Adipocyte (in vitro differentiated cells): ENCODE measurements around the gene CIROP.

Source experiments
- DNase-seq: peaks from one replicate; pipeline ENCODE4 v3.0.0-alpha.2; 2015; ENCODE audit warnings: low read depth
- H3K27me3 ChIP-seq: replicated peaks from 2 replicates; pipeline ENCODE4 v1.7.0; 2013; ENCODE audit warnings: mild to moderate bottlenecking, low read length, moderate library complexity; ENCODE audit not compliant: control insufficient read depth, insufficient read depth
- H3K36me3 ChIP-seq: 2 replicates; pipeline ENCODE4 v1.7.0; 2013; ENCODE audit warnings: low read length, mild to moderate bottlenecking, moderate library complexity; ENCODE audit not compliant: control insufficient read depth, insufficient read depth, severe bottlenecking
- H3K4me1 ChIP-seq: 2 replicates; pipeline ENCODE4 v1.7.0; 2013; ENCODE audit warnings: mild to moderate bottlenecking, low read length, moderate library complexity; ENCODE audit not compliant: control insufficient read depth, insufficient read depth
- H3K4me3 ChIP-seq: 2 replicates; pipeline ENCODE4 v1.7.0; 2013; ENCODE audit warnings: mild to moderate bottlenecking, low read length, moderate library complexity
- H3K9ac ChIP-seq: 2 replicates; pipeline ENCODE4 v1.7.0; 2013; ENCODE audit warnings: mild to moderate bottlenecking, low read length, moderate library complexity
- H3K9me3 ChIP-seq: 2 replicates; pipeline ENCODE4 v1.7.0; 2013; ENCODE audit warnings: mild to moderate bottlenecking, low read length, moderate library complexity; ENCODE audit not compliant: control insufficient read depth

The CIROP gene, protein sequence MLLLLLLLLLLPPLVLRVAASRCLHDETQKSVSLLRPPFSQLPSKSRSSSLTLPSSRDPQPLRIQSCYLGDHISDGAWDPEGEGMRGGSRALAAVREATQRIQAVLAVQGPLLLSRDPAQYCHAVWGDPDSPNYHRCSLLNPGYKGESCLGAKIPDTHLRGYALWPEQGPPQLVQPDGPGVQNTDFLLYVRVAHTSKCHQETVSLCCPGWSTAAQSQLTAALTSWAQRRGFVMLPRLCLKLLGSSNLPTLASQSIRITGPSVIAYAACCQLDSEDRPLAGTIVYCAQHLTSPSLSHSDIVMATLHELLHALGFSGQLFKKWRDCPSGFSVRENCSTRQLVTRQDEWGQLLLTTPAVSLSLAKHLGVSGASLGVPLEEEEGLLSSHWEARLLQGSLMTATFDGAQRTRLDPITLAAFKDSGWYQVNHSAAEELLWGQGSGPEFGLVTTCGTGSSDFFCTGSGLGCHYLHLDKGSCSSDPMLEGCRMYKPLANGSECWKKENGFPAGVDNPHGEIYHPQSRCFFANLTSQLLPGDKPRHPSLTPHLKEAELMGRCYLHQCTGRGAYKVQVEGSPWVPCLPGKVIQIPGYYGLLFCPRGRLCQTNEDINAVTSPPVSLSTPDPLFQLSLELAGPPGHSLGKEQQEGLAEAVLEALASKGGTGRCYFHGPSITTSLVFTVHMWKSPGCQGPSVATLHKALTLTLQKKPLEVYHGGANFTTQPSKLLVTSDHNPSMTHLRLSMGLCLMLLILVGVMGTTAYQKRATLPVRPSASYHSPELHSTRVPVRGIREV

DNA sequence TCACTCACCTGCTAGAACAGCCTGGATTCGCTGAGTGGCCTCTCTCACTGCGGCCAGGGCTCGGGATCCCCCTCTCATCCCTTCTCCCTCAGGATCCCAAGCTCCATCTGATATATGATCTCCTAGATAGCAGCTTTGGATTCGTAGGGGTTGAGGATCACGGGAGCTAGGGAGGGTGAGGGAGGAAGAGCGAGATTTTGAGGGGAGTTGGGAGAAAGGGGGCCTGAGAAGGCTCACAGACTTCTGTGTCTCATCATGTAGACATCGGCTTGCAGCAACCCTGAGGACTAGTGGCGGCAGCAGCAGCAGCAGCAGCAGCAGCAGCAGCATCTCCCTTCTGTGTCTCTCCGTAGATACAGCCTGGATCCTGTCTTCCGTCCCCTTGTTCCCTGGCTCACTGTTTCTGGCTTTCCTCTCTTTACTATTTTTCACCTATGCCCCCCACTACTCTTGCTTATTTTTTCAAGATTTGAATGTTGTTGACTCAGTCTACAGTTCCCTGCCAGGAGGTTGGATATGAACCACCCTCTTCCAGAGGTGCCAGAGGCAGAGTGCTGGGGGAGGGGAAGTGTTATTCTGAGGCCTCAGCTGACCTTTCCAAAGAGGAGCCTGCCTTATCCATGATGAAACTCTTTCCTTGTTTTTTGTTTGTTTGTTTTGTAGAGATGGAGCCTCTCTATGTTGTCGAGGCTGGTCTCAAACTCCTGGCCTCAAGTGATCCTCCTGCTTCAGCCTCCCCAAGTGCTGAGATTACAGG is at the start of gene CIROP:
Gene CIROP (minus strand): TSS at position 399 of the 757 bp plus-strand sequence. CDS start 69 bp downstream, at position 330.
- no peak for DNase-seq
- Histone ChIP-seq H3K27me3 (no peaks in the 10 kb centered on the region), H3K36me3 (no peaks in the 10 kb centered on the region), H3K4me1 (peaks cover 9% of the 10 kb centered on the region), H3K9ac (peak within 1 kb of the TSS; percentile 50), H3K9me3 (no peaks in the 10 kb centered on the region), H3K4me3 (no peak within 1 kb of the TSS)

DNA sequence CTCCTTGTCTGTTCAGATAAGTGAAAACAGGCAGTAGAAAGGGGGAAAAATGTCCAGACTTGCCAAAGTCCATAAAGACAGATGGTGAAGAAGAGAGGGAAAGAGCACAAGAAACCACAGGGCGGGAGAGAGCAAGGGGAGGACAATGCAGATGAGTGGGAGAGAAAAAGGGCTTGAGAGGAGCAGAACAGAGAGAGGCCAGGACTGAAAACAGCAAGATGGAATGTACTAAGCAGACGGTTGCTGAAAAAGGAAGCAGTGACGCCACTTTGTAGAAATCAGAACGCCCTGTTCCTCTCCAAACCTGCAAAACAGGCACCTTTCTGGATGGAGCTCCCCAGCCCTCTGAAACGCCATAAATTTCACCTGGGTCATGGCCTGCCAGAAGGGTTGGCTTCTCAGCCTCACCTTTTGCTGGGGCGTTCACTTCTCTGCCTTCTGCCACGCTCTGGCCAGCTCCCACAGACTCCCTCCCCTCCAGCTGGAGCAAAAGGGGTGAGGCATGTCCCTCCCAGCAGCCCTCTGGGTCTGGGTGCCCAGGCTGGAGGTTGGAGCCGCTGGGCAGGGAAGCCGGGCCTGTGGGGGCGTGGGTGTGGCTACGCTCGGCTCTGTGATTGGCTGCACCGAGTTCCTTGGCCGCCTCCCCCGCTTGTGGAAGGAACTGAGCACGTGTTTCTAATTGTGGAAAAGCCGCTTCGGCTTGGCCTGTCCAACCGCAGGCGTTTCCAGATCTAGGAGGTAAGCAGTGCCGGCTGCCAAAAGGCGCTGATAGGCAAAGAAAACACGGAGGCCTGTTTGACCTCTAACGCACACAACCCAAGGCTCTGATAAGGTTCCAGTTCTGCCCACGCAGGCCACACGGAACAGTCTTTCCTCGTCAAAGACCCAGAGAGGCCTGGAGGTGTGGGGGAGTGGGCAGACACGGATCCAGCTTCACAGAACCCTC is 49.3 kb upstream of the CIROP start:
- DNase-seq: peak; percentile 93

DNA sequence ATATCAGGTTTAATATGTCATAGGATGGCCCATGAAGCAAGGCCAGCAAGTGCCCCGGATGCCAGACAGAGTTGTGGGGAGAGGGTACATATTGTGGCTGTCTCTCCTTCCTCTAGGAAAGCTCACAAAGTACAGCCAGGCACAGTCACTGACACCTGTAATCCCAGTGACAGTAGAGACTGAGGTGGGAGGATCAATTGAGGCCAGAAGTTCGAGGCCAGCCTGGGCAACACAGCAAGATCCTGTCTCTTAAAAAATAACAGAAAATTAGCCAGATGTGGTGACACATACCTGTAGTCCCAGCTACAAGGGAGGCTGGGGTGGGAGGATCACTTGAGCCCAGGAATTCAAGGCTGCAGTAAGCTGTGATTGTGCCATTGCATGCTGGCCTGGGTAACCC is 46.6 kb upstream of the CIROP start:
- no peaks in the 10 kb centered on the region for H3K9me3 ChIP-seq
- H3K9ac ChIP-seq: no peak overlapping the region
- no peak overlapping the region for H3K4me3 ChIP-seq
- DNase-seq: no peak
- peaks cover 32% of the 10 kb centered on the region for H3K4me1 ChIP-seq
- H3K36me3 ChIP-seq: peaks cover 2% of the 10 kb centered on the region
- no peaks in the 10 kb centered on the region for H3K27me3 ChIP-seq

More for the DNA sequence above, 49.3 kb upstream of the CIROP start:
- H3K9me3 ChIP-seq: no peaks in the 10 kb centered on the region
- peaks cover 2% of the 10 kb centered on the region for H3K36me3 ChIP-seq
- H3K4me1 ChIP-seq: peaks cover 37% of the 10 kb centered on the region
- H3K27me3 ChIP-seq: no peaks in the 10 kb centered on the region
- peak overlapping the region; percentile 83 for H3K9ac ChIP-seq
- H3K4me3 ChIP-seq: peak overlapping the region; percentile 74

DNA sequence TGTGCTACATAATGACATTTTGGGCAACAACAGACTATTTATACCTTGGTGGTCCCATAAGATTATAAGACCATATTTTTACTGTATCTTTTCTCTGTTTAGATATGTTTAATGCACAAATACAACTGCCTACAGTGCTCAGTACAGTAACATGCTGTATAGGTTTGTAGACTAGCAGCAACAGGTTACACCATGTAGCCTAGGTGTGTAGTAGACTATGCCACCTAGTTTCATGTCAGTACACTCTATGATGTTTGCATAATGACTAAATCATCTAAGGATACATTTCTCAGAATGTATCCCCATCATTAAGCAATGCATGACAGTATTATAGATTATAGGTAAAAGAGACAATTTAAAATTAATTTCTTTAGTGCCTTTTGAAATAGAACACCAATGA is 45.0 kb upstream of the CIROP start:
- Histone ChIP-seq H3K36me3 (peaks cover 2% of the 10 kb centered on the region), H3K9me3 (no peaks in the 10 kb centered on the region), H3K4me1 (peaks cover 28% of the 10 kb centered on the region), H3K9ac (no peak overlapping the region), H3K27me3 (no peaks in the 10 kb centered on the region), H3K4me3 (no peak overlapping the region)
- DNase-seq: no peak

DNA sequence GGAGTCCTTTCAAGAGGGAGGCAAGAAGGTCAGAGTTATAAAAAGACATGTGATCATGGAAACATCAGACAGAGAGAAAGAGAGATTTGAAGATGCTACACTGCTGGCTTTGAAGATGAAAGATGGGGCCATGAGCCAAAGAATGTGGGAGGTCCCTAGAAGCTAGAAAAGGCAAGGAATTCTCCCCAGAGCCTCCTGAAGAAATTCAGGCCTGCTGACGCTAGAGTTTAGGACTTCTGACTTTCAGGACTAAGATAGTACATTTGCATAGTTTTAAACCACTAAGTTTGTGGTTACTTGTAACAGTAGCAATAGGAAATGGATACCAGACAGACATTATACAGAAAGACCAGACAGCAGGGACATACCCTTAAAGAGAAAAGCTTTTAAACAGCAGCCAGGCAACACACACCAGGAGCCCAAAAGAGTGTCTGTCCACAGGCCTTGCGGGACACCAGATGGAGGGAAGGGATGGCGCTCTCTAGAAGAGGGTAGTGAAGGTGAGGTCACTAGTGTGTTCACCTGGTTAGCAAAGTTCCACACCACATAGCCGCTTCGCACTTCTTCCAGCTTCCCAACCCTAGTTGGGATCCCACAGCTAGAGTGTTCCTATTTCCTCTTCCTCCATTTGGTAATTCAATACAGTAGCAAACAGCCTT is 43.9 kb upstream of the CIROP start:
- Histone ChIP-seq H3K36me3 (peaks cover 2% of the 10 kb centered on the region), H3K9me3 (no peaks in the 10 kb centered on the region)
- DNase-seq: no peak

DNA sequence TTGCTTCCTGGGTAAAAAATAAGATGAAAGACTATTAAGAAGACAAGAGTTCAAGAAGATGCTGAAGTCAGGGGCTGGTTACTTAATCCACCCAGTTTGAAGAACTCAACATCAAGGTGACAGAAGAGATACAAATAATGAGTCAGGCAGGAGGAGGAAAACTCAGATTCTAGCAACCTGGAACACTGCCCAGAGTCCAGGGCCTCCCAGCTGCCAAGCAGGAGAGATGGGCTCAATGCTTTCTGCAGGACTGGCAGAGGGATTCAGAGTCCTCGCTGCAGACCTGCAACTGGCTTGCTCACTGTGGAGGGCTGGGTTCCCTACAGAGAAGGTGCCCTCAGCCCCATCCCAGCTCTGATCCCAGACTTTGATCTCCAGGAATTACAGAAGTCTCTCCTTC is 42.9 kb upstream of the CIROP start:
- peaks cover 31% of the 10 kb centered on the region for H3K4me1 ChIP-seq
- H3K9ac ChIP-seq: no peak overlapping the region

More for the DNA sequence above, 43.9 kb upstream of the CIROP start:
- H3K27me3 ChIP-seq: no peaks in the 10 kb centered on the region
- H3K9ac ChIP-seq: no peak overlapping the region
- H3K4me3 ChIP-seq: no peak overlapping the region
- H3K4me1 ChIP-seq: peaks cover 29% of the 10 kb centered on the region

DNA sequence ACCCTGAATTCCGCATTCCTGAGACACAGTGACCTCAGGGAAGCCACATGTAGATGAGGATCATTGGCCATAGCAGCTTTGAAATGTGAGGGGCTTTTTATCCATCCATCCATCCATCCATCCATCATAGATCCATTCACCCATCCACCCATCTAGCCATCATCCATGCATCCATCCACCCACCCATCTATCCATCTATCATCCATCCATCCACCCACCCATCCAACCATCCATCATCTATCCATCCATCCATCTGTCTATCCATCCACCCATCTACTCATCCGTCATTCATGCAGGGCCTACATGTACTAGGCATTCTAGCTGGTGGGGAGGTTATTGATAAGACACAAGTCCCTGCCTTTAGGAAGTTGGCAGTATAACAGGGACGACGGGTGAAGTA is 42.2 kb upstream of the CIROP start:
- Histone ChIP-seq H3K9ac (no peak overlapping the region), H3K36me3 (peaks cover 2% of the 10 kb centered on the region), H3K4me1 (peaks cover 38% of the 10 kb centered on the region), H3K27me3 (no peaks in the 10 kb centered on the region), H3K9me3 (no peaks in the 10 kb centered on the region), H3K4me3 (no peak overlapping the region)
- DNase-seq: no peak

More for the DNA sequence above, 42.9 kb upstream of the CIROP start:
- Histone ChIP-seq H3K9me3 (no peaks in the 10 kb centered on the region), H3K27me3 (no peaks in the 10 kb centered on the region), H3K36me3 (peaks cover 2% of the 10 kb centered on the region), H3K4me3 (no peak overlapping the region)
- DNase-seq: peak; percentile 58

DNA sequence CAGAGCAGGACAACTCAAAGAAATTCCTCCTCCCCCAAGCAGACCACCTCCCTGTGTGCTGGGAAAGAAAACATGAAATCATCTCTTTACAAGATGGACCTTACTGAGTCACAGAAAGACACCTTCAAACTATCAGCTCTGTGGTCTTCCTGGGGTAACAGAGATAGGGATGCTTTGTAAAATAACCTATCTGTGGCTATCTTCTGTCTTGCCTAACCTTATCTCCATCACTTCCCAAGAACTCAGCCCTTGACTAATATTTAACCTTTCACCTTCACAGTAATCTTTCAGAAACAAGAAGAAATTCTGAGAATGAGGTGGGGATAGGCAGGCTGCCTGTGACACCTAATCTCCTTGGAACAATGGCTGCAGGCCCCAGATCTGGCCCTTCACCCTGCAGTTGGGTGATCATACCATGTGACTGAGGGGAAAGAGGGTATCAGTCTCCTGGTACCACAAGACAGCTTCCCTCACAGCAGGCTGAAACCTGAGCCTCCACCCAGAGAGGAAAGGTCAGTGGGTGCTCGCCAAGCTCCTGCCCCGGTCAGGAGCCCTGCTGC is 41.6 kb upstream of the CIROP start:
- Histone ChIP-seq H3K9ac (no peak overlapping the region), H3K4me1 (peaks cover 42% of the 10 kb centered on the region), H3K27me3 (no peaks in the 10 kb centered on the region), H3K4me3 (no peak overlapping the region), H3K9me3 (no peaks in the 10 kb centered on the region), H3K36me3 (peaks cover 2% of the 10 kb centered on the region)
- DNase-seq: no peak

DNA sequence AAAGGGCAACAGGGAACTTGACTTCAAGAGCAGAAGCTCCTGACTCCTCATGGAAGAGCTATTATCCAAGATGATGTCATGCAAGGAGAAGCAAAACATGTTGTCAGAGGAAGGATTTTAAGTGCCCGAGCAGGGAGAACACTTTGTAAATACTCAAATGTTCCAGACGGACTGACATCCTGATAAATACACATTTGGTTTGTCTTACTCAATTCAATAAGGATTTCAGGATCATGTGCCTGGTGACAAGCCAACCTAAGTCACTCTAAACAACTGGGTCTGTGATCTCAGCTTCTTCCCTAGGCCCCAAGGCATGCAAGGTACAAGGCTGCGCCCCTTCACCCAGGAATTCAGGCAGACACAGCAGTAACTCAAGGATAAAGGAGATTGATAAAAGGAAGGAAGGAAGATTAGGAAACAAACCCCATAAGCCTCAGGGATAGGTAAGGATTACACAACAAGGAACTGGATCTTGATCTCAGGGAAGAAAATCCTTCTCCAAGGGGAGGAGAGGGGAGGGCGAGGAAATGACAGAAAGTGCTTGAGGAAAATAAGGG is 41.1 kb upstream of the CIROP start:
- H3K9ac ChIP-seq: no peak overlapping the region
- DNase-seq: no peak
- no peaks in the 10 kb centered on the region for H3K27me3 ChIP-seq
- no peaks in the 10 kb centered on the region for H3K36me3 ChIP-seq
- no peak overlapping the region for H3K4me3 ChIP-seq
- H3K4me1 ChIP-seq: peaks cover 42% of the 10 kb centered on the region
- H3K9me3 ChIP-seq: no peaks in the 10 kb centered on the region
